OCI-LY7 (cell line): ENCODE data around the gene TOP2A. TPM values are rescaled to one million over a fixed set of nuclear protein-coding genes. Genes with fewer than 3 reads are reported as not detected.

ENCODE experiments used
- BruUV-seq: library from RNA; stranded (reverse); fragments of 400-500 nt; replicated peaks from 2 replicates; lab custom pipeline; 2021; lab: Mats Ljungman, UMichigan
- CTCF ChIA-PET: fragments of 300-600 bp; sonication (Branson Sonifier 250); formaldehyde crosslinking; loops from one replicate; lab custom pipeline; 2022; ENCODE audit warnings: antibody characterized with exemption; ENCODE audit not compliant: unreplicated experiment; lab: Charles Lee
- POLR2A ChIA-PET: fragments of 300-600 bp; sonication (Branson Sonifier 250); formaldehyde crosslinking; loops from one replicate; lab custom pipeline; 2022; ENCODE audit warnings: antibody characterized with exemption; lab: Charles Lee
- DNase-seq: peaks from one replicate; pipeline ENCODE4 v3.0.0-alpha.2; 2015; ENCODE audit warnings: low spot score
- H2AFZ ChIP-seq: fragments of 200-600 bp; sonication (generic), shearing (Covaris generic); 2 replicates; pipeline ENCODE4 v1.6.1; 2014; ENCODE audit warnings: mild to moderate bottlenecking, antibody characterized with exemption, low read length, moderate library complexity
- H3K27ac ChIP-seq: fragments of 200-600 bp; sonication (generic); 2 replicates; pipeline ENCODE4 v1.5.1; 2014; ENCODE audit warnings: mixed run types, low read depth, mild to moderate bottlenecking, moderate library complexity, low read length, inconsistent platforms; ENCODE audit not compliant: poor library complexity, severe bottlenecking
- H3K36me3 ChIP-seq: fragments of 200-600 bp; sonication (generic); 2 replicates; pipeline ENCODE4 v1.6.1; 2014; ENCODE audit warnings: mild to moderate bottlenecking, antibody characterized with exemption, low read length, moderate library complexity, mixed read lengths; ENCODE audit not compliant: insufficient read depth
- H3K4me1 ChIP-seq: fragments of 200-600 bp; sonication (generic); 2 replicates; pipeline ENCODE4 v1.5.1; 2014; ENCODE audit warnings: mild to moderate bottlenecking, low read length; ENCODE audit not compliant: insufficient read depth, poor library complexity, severe bottlenecking
- H3K4me2 ChIP-seq: fragments of 200-600 bp; sonication (generic); 2 replicates; pipeline ENCODE4 v1.6.1; 2014; ENCODE audit warnings: mild to moderate bottlenecking, low read length
- H3K4me3 ChIP-seq: fragments of 200-600 bp; sonication (generic); 2 replicates; pipeline ENCODE4 v1.5.1; 2014; ENCODE audit warnings: mild to moderate bottlenecking, low read depth, low read length; ENCODE audit not compliant: poor library complexity, severe bottlenecking
- H3K79me2 ChIP-seq: fragments of 200-600 bp; sonication (generic); 2 replicates; pipeline ENCODE4 v1.6.1; 2016; ENCODE audit warnings: low read depth, mild to moderate bottlenecking, low read length, moderate library complexity, mixed read lengths; ENCODE audit not compliant: insufficient read depth
- H3K9me2 ChIP-seq: fragments of 200-600 bp; sonication (generic); 2 replicates; pipeline ENCODE4 v1.6.1; 2016; ENCODE audit warnings: mild to moderate bottlenecking, low read length, mixed read lengths; ENCODE audit not compliant: insufficient read depth
- H3K9me3 ChIP-seq: fragments of 200-600 bp; sonication (generic); 2 replicates; pipeline ENCODE4 v1.6.1; 2014; ENCODE audit warnings: mild to moderate bottlenecking, mixed run types, low read length, mixed read lengths
- H4K20me1 ChIP-seq: fragments of 200-600 bp; sonication (generic); 2 replicates; pipeline ENCODE4 v1.6.1; 2014; ENCODE audit warnings: mild to moderate bottlenecking, antibody characterized with exemption, low read length, moderate library complexity, mixed read lengths; ENCODE audit not compliant: insufficient read depth
- CTCF ChIP-seq: fragments of 200-600 bp; sonication (generic); conservative IDR thresholded peaks from 2 replicates; pipeline ENCODE4 v1.5.1; 2014; ENCODE audit warnings: mild to moderate bottlenecking, antibody characterized with exemption, low read length, moderate library complexity, mixed read lengths
- EZH2phosphoT487 ChIP-seq: fragments of 200-600 bp; sonication (generic); IDR thresholded peaks from 2 replicates; pipeline ENCODE4 v1.6.1; 2018; ENCODE audit warnings: low read depth, borderline replicate concordance, mild to moderate bottlenecking, mixed run types, antibody characterized with exemption, low read length, moderate library complexity, mixed read lengths
- intact Hi-C: fragments of 100-400 bp; cut with micrococcal nuclease; formaldehyde crosslinking; loops from one replicate; pipeline ENCODE4 v1.10.0; 2022; ENCODE audit not compliant: unreplicated experiment
- total RNA-seq, 2 experiments: library from RNA; depleted of rRNA in 1 of 2; stranded (reverse); fragments of >200 nt in 1 of 2; shearing (Covaris generic) in 1 of 2; gene quantifications; 2 replicates each; pipeline ENCODE4 v1.2.3, GENCODE V29; 2014 to 2022

The TOP2A gene
- total RNA-seq, 2 experiments from 2014 or later: 293 to 340 TPM

- CTCF ChIA-PET: interaction anchor here (0.6 kb wide), 1 partner anchor 354 kb away, joined by 3 read pairs; no protein-coding TSS in a partner anchor
- no peak overlapping the region for H2AFZ ChIP-seq
- no peaks in the 10 kb centered on the region for H3K36me3 ChIP-seq
- H4K20me1 ChIP-seq: no peaks in the 10 kb centered on the region
- no peak overlapping the region for H3K4me3 ChIP-seq
- no peak overlapping the region for H3K27ac ChIP-seq
- no peaks in the 10 kb centered on the region for H3K79me2 ChIP-seq
- no peak for DNase-seq
- no peaks in the 10 kb centered on the region for H3K9me2 ChIP-seq
- BruUV-seq: no TSS peak
- H3K4me1 ChIP-seq: no peaks in the 10 kb centered on the region
- POLR2A ChIA-PET: no interaction called here
- H3K4me2 ChIP-seq: no peak overlapping the region
- intact Hi-C loops: no loop called here
- H3K9me3 ChIP-seq: no peaks in the 10 kb centered on the region
- TF ChIP-seq EZH2phosphoT487 (no peak), CTCF (no peak)
These were observed 29.5 kb upstream of the TOP2A start for GRCh38 chr17:40447148-40447644.

- no peaks in the 10 kb centered on the region for H3K9me3 ChIP-seq
- H3K4me1 ChIP-seq: no peaks in the 10 kb centered on the region
- H3K9me2 ChIP-seq: no peaks in the 10 kb centered on the region
- DNase-seq: no peak
- intact Hi-C loops: no loop called here
- no peaks in the 10 kb centered on the region for H3K79me2 ChIP-seq
- BruUV-seq: no TSS peak
- no peak overlapping the region for H2AFZ ChIP-seq
- no peak overlapping the region for H3K4me2 ChIP-seq
- no peaks in the 10 kb centered on the region for H4K20me1 ChIP-seq
- H3K4me3 ChIP-seq: no peak overlapping the region
- CTCF ChIA-PET: no interaction called here
- no peak overlapping the region for H3K27ac ChIP-seq
- TF ChIP-seq EZH2phosphoT487: no peak
- TF ChIP-seq CTCF: no peak
- no peaks in the 10 kb centered on the region for H3K36me3 ChIP-seq
- POLR2A ChIA-PET: no interaction called here
These were observed 28.2 kb upstream of the TOP2A start for GRCh38 chr17:40445751-40446468.
